Measurements from ENCODE around the gene NPEPL1. TPM values are rescaled to one million over a fixed set of nuclear protein-coding genes. Genes with fewer than 3 reads are reported as not detected.
A peak's percentile ranks its signal among the peaks of the same experiment; 100 is the strongest.

NPEPL1 gene
- total and polyA plus RNA-seq, 9 donors: 6.2 to 41.0 (median 33.9) TPM

- Histone ChIP-seq H3K4me3 (no peak overlapping the region), H3K4me1 (ENCODE audit: insufficient read depth) (no peaks in the 10 kb centered on the region), H3K9me3 (no peaks in the 10 kb centered on the region), H3K27me3 (no peaks in the 10 kb centered on the region), H3K36me3 (no peaks in the 10 kb centered on the region), H3K27ac (no peak overlapping the region)
- intact Hi-C loops (cut with DNase I): no loop called here
- peak in 3 of 5 donors; percentile 4 to 25 (median 13) for DNase-seq
- 85 to 91% (median 86%) methylated on average over 23 to 24 of the region's 24 CpGs for WGBS, 3 donors
- TF ChIP-seq, protein P1, sequence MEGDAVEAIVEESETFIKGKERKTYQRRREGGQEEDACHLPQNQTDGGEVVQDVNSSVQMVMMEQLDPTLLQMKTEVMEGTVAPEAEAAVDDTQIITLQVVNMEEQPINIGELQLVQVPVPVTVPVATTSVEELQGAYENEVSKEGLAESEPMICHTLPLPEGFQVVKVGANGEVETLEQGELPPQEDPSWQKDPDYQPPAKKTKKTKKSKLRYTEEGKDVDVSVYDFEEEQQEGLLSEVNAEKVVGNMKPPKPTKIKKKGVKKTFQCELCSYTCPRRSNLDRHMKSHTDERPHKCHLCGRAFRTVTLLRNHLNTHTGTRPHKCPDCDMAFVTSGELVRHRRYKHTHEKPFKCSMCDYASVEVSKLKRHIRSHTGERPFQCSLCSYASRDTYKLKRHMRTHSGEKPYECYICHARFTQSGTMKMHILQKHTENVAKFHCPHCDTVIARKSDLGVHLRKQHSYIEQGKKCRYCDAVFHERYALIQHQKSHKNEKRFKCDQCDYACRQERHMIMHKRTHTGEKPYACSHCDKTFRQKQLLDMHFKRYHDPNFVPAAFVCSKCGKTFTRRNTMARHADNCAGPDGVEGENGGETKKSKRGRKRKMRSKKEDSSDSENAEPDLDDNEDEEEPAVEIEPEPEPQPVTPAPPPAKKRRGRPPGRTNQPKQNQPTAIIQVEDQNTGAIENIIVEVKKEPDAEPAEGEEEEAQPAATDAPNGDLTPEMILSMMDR (IDR thresholded peaks at IDR 0.05): no peak
- TF ChIP-seq POLR2A (IDR thresholded peaks at IDR 0.05): no peak
- TF ChIP-seq EP300 (IDR thresholded peaks at IDR 0.05): no peak
These were observed 20.5 kb downstream of the NPEPL1 start for GRCh38 chr20:58712806-58713731.

- 89 to 92% (median 91%) methylated on average over 24 of the region's 24 CpGs for WGBS, 3 donors
- H3K4me1 ChIP-seq (ENCODE audit: insufficient read depth): no peaks in the 10 kb centered on the region
- H3K9me3 ChIP-seq: no peaks in the 10 kb centered on the region
- no peaks in the 10 kb centered on the region for H3K36me3 ChIP-seq
- no peak overlapping the region for H3K4me3 ChIP-seq
- no peak overlapping the region for H3K27ac ChIP-seq
- TF ChIP-seq, protein P1 (IDR thresholded peaks at IDR 0.05): no peak
- TF ChIP-seq EP300 (IDR thresholded peaks at IDR 0.05) (no peak), POLR2A (IDR thresholded peaks at IDR 0.05) (no peak)
- peak in 2 of 5 donors; percentile 5 to 31 for DNase-seq
- intact Hi-C loops (cut with DNase I): no loop called here
- no peaks in the 10 kb centered on the region for H3K27me3 ChIP-seq
These were observed 21.3 kb downstream of the NPEPL1 start for GRCh38 chr20:58713801-58714339.

- Histone ChIP-seq H3K27me3 (no peaks in the 10 kb centered on the region), H3K9me3 (no peaks in the 10 kb centered on the region), H3K4me1 (ENCODE audit: insufficient read depth) (no peaks in the 10 kb centered on the region), H3K27ac (no peak overlapping the region), H3K36me3 (no peaks in the 10 kb centered on the region), H3K4me3 (no peak overlapping the region)
- TF ChIP-seq POLR2A (IDR thresholded peaks at IDR 0.05): no peak
- TF ChIP-seq, protein P1 (IDR thresholded peaks at IDR 0.05): no peak
- TF ChIP-seq EP300 (IDR thresholded peaks at IDR 0.05): no peak
- DNase-seq: peak in 3 of 5 donors; percentile 12 to 23 (median 15)
- WGBS, 3 donors: 87 to 92% (median 88%) methylated on average over 16 of the region's 16 CpGs
- intact Hi-C loops (cut with DNase I): no loop called here
These were observed 21.8 kb downstream of the NPEPL1 start for GRCh38 chr20:58714340-58714922.

- TF ChIP-seq, protein P1 (IDR thresholded peaks at IDR 0.05): no peak
- no peaks in the 10 kb centered on the region for H3K4me1 ChIP-seq (ENCODE audit: insufficient read depth)
- no peaks in the 10 kb centered on the region for H3K9me3 ChIP-seq
- peak in 3 of 5 donors; percentile 6 to 33 (median 10) for DNase-seq
- no peaks in the 10 kb centered on the region for H3K27me3 ChIP-seq
- H3K36me3 ChIP-seq: no peaks in the 10 kb centered on the region
- WGBS, 3 donors: 88 to 89% (median 88%) methylated on average over 13 to 14 of the region's 14 CpGs
- intact Hi-C loops (cut with DNase I): no loop called here
- no peak overlapping the region for H3K27ac ChIP-seq
- H3K4me3 ChIP-seq: no peak overlapping the region
These were observed 22.3 kb downstream of the NPEPL1 start for GRCh38 chr20:58714923-58715351.
